AML-193 (cell line): ENCODE measurements around the gene PUS1.

ENCODE experiments used
- DNase-seq, 2 experiments: peaks; one replicate each; lab custom pipeline; 2025; lab: John Stamatoyannopoulos, UW

The PUS1 gene

GRCh38 chr12:131902332-131903241 is 26.5 kb upstream of the PUS1 start:
- no peak for DNase-seq

GRCh38 chr12:131903270-131904255 is 25.5 kb upstream of the PUS1 start:
- DNase-seq, result no peak

GRCh38 chr12:131904346-131904745 is 24.7 kb upstream of the PUS1 start:
- DNase-seq, result no peak

GRCh38 chr12:131905081-131905629 is 23.9 kb upstream of the PUS1 start:
- DNase-seq, result no peak

- DNase-seq, result no peak
Observed at GRCh38 chr12:131905630-131906091, 23.4 kb upstream of the PUS1 start.

- DNase-seq, result no peak
Observed at GRCh38 chr12:131907379-131908091, 21.5 kb upstream of the PUS1 start.

GRCh38 chr12:131908092-131909080 is 20.7 kb upstream of the PUS1 start:
- no peak for DNase-seq

- DNase-seq, result no peak
Observed at GRCh38 chr12:131909081-131909751, 19.9 kb upstream of the PUS1 start.

- no peak for DNase-seq
Observed at GRCh38 chr12:131909752-131910219, 19.3 kb upstream of the PUS1 start.

GRCh38 chr12:131910302-131911027 is 18.6 kb upstream of the PUS1 start:
- DNase-seq, result no peak

- no peak for DNase-seq
Observed at GRCh38 chr12:131911028-131911650, 17.9 kb upstream of the PUS1 start.

- no peak for DNase-seq
Observed at GRCh38 chr12:131911851-131912477, 17.1 kb upstream of the PUS1 start.

GRCh38 chr12:131912518-131913274 is 16.4 kb upstream of the PUS1 start:
- DNase-seq, result no peak

GRCh38 chr12:131913666-131914065 is 15.4 kb upstream of the PUS1 start:
- DNase-seq, result no peak

- DNase-seq, result no peak
Observed at GRCh38 chr12:131914179-131914702, 14.8 kb upstream of the PUS1 start.

- DNase-seq, result no peak
Observed at GRCh38 chr12:131915000-131915689, 13.9 kb upstream of the PUS1 start.
